ENCODE data around the gene EPB41L4A. TPM values are rescaled to one million over a fixed set of nuclear protein-coding genes. Genes with fewer than 3 reads are reported as not detected.

The EPB41L4A gene
- total RNA-seq, 1 donor from 2014 or later, result 11.1 TPM

DNA sequence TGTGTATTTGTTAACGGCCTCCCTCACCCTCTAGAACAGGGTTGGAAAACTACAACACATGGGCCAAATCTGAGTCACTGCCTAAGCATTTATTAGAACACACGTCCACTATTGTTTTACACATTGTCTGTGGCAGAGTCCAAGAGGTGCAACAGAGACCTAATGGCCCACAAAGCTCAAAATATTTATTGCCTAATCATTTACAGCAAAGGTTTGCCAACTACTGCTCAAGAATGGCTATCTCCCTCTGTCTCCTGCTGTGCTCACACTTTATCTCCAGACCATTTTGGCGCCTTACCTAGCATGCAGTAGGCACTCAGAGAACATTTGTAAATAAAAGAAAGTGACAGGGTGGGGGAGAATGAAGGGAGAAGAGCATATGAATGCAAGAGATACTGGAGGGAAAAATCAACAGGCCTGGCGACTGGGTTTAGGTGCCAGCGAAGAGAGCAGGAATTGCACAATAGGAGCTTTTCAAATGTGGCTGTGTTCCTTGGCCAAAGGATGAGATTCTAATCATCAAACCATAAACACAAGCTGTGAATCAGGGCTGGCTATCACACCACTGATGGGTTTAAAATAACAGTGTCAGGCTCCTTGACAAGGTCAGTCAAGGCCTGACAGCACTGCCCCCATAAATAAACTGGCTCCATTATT is 80.3 kb downstream of the EPB41L4A start:
- Mint-ChIP-seq H3K27me3 (ENCODE audit: low read depth, unreplicated experiment) (no peaks in the 10 kb centered on the region), H3K4me1 (ENCODE audit: low read depth, unreplicated experiment) (peaks cover 8% of the 10 kb centered on the region), H3K4me3 (ENCODE audit: unreplicated experiment) (no peak overlapping the region), H3K36me3 (ENCODE audit: low read depth, unreplicated experiment) (no peaks in the 10 kb centered on the region), H3K9me3 (ENCODE audit: unreplicated experiment) (no peaks in the 10 kb centered on the region), H3K27ac (ENCODE audit: unreplicated experiment) (no peak overlapping the region)
- Histone ChIP-seq H4K20me1 (ENCODE audit: insufficient read depth, low read length) (no peaks in the 10 kb centered on the region), H3K79me2 (ENCODE audit: insufficient read depth, low read length) (no peaks in the 10 kb centered on the region), H3K27ac (ENCODE audit: low read depth, low read length) (no peak overlapping the region), H3K4me1 (ENCODE audit: insufficient read depth, low read length) (peaks cover 6% of the 10 kb centered on the region), H3K4me3 (ENCODE audit: insufficient read depth, low read depth, low read length) (no peak overlapping the region), H3K27me3 (ENCODE audit: insufficient read depth, low read length) (no peaks in the 10 kb centered on the region), H3K36me3 (ENCODE audit: insufficient read depth, low read length) (no peaks in the 10 kb centered on the region), H2AFZ (ENCODE audit: low read depth, low read length) (no peak overlapping the region), H3K9me3 (ENCODE audit: insufficient read depth, low read depth, low read length) (no peaks in the 10 kb centered on the region), H3K4me2 (ENCODE audit: low read length) (no peak overlapping the region), H3K9ac (ENCODE audit: low read length) (no peak overlapping the region)
- FAIRE-seq (no peak), DNase-seq (ENCODE audit: low read depth) (peak; percentile 35)
- TF ChIP-seq CTCF (IDR thresholded peaks at IDR 0.05; ENCODE audit: insufficient read depth, low read depth, low read length), result no peak

DNA sequence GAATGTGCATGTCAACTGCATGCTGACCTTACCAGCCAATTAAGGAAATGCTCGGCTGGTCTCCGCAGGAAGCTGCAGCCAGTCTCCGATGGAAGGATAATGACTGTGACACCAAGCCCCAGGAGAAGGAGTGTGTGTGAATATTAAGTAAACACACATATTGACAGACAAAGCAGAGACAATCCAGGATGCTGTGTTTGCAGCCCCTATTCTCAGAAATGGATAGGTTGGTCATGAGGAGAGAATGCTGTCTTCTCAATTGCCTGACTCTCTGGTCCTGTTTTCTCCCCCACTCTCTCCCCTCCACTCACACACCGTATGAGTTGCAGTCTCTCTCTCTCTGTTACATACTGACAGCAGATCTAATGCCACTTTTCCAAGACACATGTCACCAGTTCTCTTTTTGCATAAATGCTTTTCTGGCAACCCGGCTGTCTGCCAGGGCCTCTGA is 85.7 kb downstream of the EPB41L4A start:
- TF ChIP-seq EZH2 (IDR thresholded peaks at IDR 0.05; ENCODE audit: insufficient read depth, low read length) (no peak), CTCF (IDR thresholded peaks at IDR 0.05; ENCODE audit: insufficient read depth, low read depth, low read length) (no peak)
- Mint-ChIP-seq H3K27ac (ENCODE audit: unreplicated experiment) (no peak overlapping the region), H3K4me1 (ENCODE audit: low read depth, unreplicated experiment) (peaks cover 11% of the 10 kb centered on the region), H3K36me3 (ENCODE audit: low read depth, unreplicated experiment) (no peaks in the 10 kb centered on the region), H3K9me3 (ENCODE audit: unreplicated experiment) (no peaks in the 10 kb centered on the region), H3K4me3 (ENCODE audit: unreplicated experiment) (no peak overlapping the region), H3K27me3 (ENCODE audit: low read depth, unreplicated experiment) (no peaks in the 10 kb centered on the region)
- DNase-seq (ENCODE audit: low read depth), result no peak
- H3K4me1 ChIP-seq (ENCODE audit: insufficient read depth, low read length), result peaks cover under 1% of the 10 kb centered on the region
- no peaks in the 10 kb centered on the region for H3K9me3 ChIP-seq (ENCODE audit: insufficient read depth, low read depth, low read length)
- no peaks in the 10 kb centered on the region for H3K27me3 ChIP-seq (ENCODE audit: insufficient read depth, low read length)
- no peak overlapping the region for H3K4me3 ChIP-seq (ENCODE audit: insufficient read depth, low read depth, low read length)
- H3K36me3 ChIP-seq (ENCODE audit: insufficient read depth, low read length), result no peaks in the 10 kb centered on the region
- H4K20me1 ChIP-seq (ENCODE audit: insufficient read depth, low read length), result no peaks in the 10 kb centered on the region
- H3K9ac ChIP-seq (ENCODE audit: low read length), result no peak overlapping the region
- FAIRE-seq, result no peak
- no peaks in the 10 kb centered on the region for H3K79me2 ChIP-seq (ENCODE audit: insufficient read depth, low read length)
- H3K4me2 ChIP-seq (ENCODE audit: low read length), result no peak overlapping the region
- H3K27ac ChIP-seq (ENCODE audit: low read depth, low read length), result no peak overlapping the region
- H2AFZ ChIP-seq (ENCODE audit: low read depth, low read length), result no peak overlapping the region

DNA sequence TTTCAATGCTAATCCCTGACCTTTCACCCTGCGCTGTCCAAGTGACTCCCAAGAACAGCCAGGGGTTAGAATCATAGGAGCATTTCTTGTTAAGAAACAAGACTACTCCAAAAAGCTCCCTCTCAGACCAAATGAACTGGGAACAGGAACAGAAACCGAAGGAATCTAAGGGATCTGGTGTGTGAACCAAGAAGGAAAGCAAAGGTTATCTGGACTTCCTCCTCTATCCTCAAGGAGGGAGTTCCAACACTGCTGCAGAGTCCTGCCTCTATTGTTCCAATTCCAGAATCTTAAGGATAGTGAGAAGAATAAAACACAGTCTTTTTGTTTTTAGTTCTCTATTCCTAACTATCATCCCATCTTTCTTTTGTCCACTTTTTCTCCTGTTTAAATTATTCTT is 87.2 kb downstream of the EPB41L4A start:
- H3K36me3 Mint-ChIP-seq (ENCODE audit: low read depth, unreplicated experiment), result no peaks in the 10 kb centered on the region
- no peak overlapping the region for H3K27ac Mint-ChIP-seq (ENCODE audit: unreplicated experiment)
- Histone ChIP-seq H3K36me3 (ENCODE audit: insufficient read depth, low read length) (no peaks in the 10 kb centered on the region), H3K79me2 (ENCODE audit: insufficient read depth, low read length) (no peaks in the 10 kb centered on the region), H2AFZ (ENCODE audit: low read depth, low read length) (no peak overlapping the region), H3K4me2 (ENCODE audit: low read length) (no peak overlapping the region), H3K4me3 (ENCODE audit: insufficient read depth, low read depth, low read length) (no peak overlapping the region), H3K4me1 (ENCODE audit: insufficient read depth, low read length) (no peaks in the 10 kb centered on the region), H3K27ac (ENCODE audit: low read depth, low read length) (no peak overlapping the region), H3K9me3 (ENCODE audit: insufficient read depth, low read depth, low read length) (no peaks in the 10 kb centered on the region), H3K9ac (ENCODE audit: low read length) (no peak overlapping the region), H4K20me1 (ENCODE audit: insufficient read depth, low read length) (no peaks in the 10 kb centered on the region), H3K27me3 (ENCODE audit: insufficient read depth, low read length) (no peaks in the 10 kb centered on the region)
- H3K27me3 Mint-ChIP-seq (ENCODE audit: low read depth, unreplicated experiment), result no peaks in the 10 kb centered on the region
- peaks cover 11% of the 10 kb centered on the region for H3K4me1 Mint-ChIP-seq (ENCODE audit: low read depth, unreplicated experiment)
- FAIRE-seq (no peak), DNase-seq (ENCODE audit: low read depth) (no peak)
- TF ChIP-seq CTCF (IDR thresholded peaks at IDR 0.05; ENCODE audit: insufficient read depth, low read depth, low read length) (no peak), EZH2 (IDR thresholded peaks at IDR 0.05; ENCODE audit: insufficient read depth, low read length) (no peak)
- H3K4me3 Mint-ChIP-seq (ENCODE audit: unreplicated experiment), result no peak overlapping the region
- no peaks in the 10 kb centered on the region for H3K9me3 Mint-ChIP-seq (ENCODE audit: unreplicated experiment)
